Mammary epithelial cell (primary cell): ENCODE results near the gene PKHD1.

Source experiments
- EZH2 ChIP-seq: IDR thresholded peaks from 2 replicates; pipeline ENCODE4 v1.6.1; 2012; ENCODE audit warnings: low read length, inconsistent platforms, borderline replicate concordance
- TF ChIP-seq, protein P1 (sequence below), 2 donors: IDR thresholded peaks in 1 of 2; conservative IDR thresholded peaks in 1 of 2; 2 replicates each; pipeline ENCODE4 v1.5.1; 2011 to 2012; ENCODE audit warnings: inconsistent platforms in 2 of 2, low read length in 2 of 2, mild to moderate bottlenecking in 2 of 2, control low read depth in 1 of 2, low read depth in 1 of 2; ENCODE audit not compliant: insufficient read depth in 1 of 2; ENCODE audit errors: extremely low read depth in 1 of 2

DNA sequence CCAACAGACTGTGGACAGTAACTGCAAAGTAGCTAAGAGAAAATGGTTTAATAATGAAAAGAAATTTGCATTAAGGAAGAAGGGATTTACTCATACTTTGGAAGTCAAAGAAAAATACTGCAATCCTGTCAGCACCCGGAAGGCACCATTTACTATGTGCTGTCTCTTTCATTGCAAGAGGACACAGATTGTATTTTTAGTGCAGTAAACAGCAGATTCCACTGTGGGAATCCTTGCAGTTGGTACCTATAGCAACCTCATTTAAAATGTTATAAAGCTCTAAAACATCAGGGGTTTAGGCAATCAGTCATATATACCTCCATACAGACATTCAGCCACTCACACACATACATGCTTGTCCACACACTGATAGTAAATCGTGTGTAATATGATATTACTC is 346.8 kb downstream of the PKHD1 start:
- TF ChIP-seq, protein P1, sequence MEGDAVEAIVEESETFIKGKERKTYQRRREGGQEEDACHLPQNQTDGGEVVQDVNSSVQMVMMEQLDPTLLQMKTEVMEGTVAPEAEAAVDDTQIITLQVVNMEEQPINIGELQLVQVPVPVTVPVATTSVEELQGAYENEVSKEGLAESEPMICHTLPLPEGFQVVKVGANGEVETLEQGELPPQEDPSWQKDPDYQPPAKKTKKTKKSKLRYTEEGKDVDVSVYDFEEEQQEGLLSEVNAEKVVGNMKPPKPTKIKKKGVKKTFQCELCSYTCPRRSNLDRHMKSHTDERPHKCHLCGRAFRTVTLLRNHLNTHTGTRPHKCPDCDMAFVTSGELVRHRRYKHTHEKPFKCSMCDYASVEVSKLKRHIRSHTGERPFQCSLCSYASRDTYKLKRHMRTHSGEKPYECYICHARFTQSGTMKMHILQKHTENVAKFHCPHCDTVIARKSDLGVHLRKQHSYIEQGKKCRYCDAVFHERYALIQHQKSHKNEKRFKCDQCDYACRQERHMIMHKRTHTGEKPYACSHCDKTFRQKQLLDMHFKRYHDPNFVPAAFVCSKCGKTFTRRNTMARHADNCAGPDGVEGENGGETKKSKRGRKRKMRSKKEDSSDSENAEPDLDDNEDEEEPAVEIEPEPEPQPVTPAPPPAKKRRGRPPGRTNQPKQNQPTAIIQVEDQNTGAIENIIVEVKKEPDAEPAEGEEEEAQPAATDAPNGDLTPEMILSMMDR (conservative IDR thresholded peaks at IDR 0.05 in 1 of 2, IDR thresholded peaks at IDR 0.05 in 1 of 2; ENCODE audit: extremely low read depth in 1 of 2, insufficient read depth in 1 of 2, low read depth in 1 of 2, low read length in 2 of 2), result no peak
- TF ChIP-seq EZH2, result no peak
